ENCODE measurements around the gene COG5.
"Not testable (repeated sequence)": the region's sequence is repeated elsewhere in the genome, so short reads cannot be mapped to it uniquely, and the experiment has no call there.

COG5 gene

DNA sequence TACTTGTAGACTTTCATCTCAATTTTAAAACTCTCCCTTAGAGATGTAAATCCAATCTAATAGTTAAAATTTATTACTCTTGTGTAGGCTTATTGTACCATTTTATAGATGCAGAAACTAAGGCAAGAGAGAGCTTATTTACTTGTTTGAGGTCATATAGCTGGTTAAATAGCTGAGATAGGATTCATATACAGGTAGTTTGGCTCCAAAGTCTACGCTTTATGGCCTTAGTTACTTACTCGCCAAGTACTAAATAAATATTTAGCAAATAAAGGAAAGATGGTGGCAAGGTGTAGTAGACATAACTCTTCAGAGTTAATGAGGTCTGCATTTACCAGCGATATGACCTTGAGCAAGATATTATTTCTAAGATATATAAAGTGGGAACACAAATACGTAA is 308.1 kb downstream of the COG5 start:
- no peaks in the 10 kb centered on the region for H3K9me3 Mint-ChIP-seq

DNA sequence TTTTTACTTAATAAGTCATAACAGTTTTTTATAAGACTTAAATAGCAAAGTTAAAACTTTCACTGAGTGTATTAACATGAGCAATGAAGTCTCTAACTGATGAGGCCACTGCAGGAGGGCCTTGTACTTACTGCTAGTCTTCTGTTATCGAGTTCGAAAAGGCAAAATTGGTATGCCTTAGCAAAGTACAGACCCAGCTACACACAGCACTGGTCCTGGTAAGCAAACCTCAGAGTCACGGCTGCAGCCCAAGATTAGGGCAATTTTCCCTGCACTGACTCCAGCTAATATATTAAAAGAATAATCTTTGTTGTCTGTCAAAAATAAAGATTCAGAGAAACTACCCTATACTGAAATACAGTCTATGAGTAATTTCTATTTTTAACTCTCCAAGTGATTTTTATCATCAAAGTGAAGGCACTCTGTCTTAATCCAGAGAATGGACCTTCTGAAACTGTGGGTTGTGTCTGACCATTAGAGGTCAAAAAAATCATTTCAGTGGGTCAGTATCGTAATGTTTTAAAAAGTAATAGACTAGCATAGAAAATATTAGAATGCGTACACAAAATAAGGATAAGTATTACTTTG is 309.2 kb downstream of the COG5 start:
- no peaks in the 10 kb centered on the region for H3K27me3 Mint-ChIP-seq (ENCODE audit: low read depth, poor library complexity)
- H3K4me3 Mint-ChIP-seq = no peak overlapping the region
- no peak overlapping the region for H3K27ac Mint-ChIP-seq
- no peak for DNase-seq
- H3K4me1 Mint-ChIP-seq = no peaks in the 10 kb centered on the region
- peaks cover 5% of the 10 kb centered on the region for H3K36me3 Mint-ChIP-seq (ENCODE audit: low read depth)
- no peaks in the 10 kb centered on the region for H3K9me3 Mint-ChIP-seq
- TF ChIP-seq CTCF (IDR thresholded peaks at IDR 0.05) = no peak

More for the DNA sequence above, 308.1 kb downstream of the COG5 start:
- Mint-ChIP-seq H3K27ac (no peak overlapping the region), H3K4me1 (no peaks in the 10 kb centered on the region), H3K4me3 (no peak overlapping the region), H3K36me3 (ENCODE audit: low read depth) (no peaks in the 10 kb centered on the region), H3K27me3 (ENCODE audit: low read depth, poor library complexity) (peaks cover under 1% of the 10 kb centered on the region)
- no peak for DNase-seq
- TF ChIP-seq CTCF (IDR thresholded peaks at IDR 0.05) = no peak

GRCh38 chr7:107253599-107253998 is 310.1 kb downstream of the COG5 start:
- no peak for TF ChIP-seq CTCF (IDR thresholded peaks at IDR 0.05)
- Mint-ChIP-seq H3K4me1 (no peaks in the 10 kb centered on the region), H3K27me3 (ENCODE audit: low read depth, poor library complexity) (no peaks in the 10 kb centered on the region), H3K4me3 (no peak overlapping the region), H3K9me3 (no peaks in the 10 kb centered on the region), H3K27ac (peak overlapping the region; percentile 27), H3K36me3 (ENCODE audit: low read depth) (peaks cover 5% of the 10 kb centered on the region)
- no peak for DNase-seq

DNA sequence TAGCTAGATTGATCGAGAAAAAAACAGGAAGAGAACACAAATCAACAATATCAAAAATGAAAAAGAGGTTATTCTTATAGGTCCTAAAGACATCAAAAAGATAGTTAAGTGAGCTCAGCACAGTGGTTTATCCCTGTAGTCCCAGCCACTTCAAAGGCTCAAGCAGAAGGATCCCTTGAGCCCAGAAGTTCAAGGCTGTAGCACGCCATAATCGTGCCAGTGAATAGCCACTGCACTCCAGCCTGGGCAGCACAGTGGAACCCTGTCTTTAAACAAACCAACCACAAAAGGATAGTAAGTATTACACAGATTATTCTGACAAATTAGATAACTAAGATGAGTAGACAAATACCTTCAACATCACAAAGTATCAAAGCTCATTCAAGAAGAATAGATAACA is 311.8 kb downstream of the COG5 start:
- DNase-seq = no peak
- peaks cover 17% of the 10 kb centered on the region for H3K36me3 Mint-ChIP-seq (ENCODE audit: low read depth)
- H3K27me3 Mint-ChIP-seq (ENCODE audit: low read depth, poor library complexity) = no peaks in the 10 kb centered on the region
- H3K9me3 Mint-ChIP-seq = peaks cover 3% of the 10 kb centered on the region
- no peak overlapping the region for H3K4me3 Mint-ChIP-seq
- no peak overlapping the region for H3K27ac Mint-ChIP-seq
- TF ChIP-seq CTCF (IDR thresholded peaks at IDR 0.05) = no peak
- H3K4me1 Mint-ChIP-seq = peaks cover 10% of the 10 kb centered on the region

GRCh38 chr7:107248551-107249316 is 315.0 kb downstream of the COG5 start:
- TF ChIP-seq CTCF (IDR thresholded peaks at IDR 0.05) = no peak

DNA sequence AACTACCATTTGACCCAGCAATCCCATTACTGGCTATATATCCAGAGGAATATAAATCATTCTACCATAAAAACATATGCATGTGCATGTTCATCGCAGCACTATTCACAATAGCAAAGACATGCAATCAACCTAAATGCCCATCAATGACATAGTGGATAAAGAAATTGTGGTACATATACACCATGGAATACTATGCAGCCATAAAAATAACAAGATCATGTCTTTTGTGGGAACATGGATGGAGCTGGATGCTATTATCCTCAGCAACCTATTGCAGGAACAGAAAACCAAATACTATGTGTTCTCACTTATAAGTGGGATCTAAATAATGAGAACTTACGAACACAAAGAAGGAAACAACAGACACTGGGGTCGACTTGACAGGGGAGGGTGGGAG is 316.9 kb downstream of the COG5 start:
- DNase-seq; H3K4me1 Mint-ChIP-seq; H3K27me3 Mint-ChIP-seq (ENCODE audit: low read depth, poor library complexity); H3K4me3 Mint-ChIP-seq: not testable (repeated sequence)
- Mint-ChIP-seq H3K36me3 (ENCODE audit: low read depth) (peaks cover 67% of the 10 kb centered on the region), H3K27ac (peak overlapping the region; percentile 49), H3K9me3 (peaks cover 45% of the 10 kb centered on the region)

More at GRCh38 chr7:107248551-107249316, 315.0 kb downstream of the COG5 start:
- H3K27ac Mint-ChIP-seq = peak overlapping the region; percentile 84
- peaks cover 34% of the 10 kb centered on the region for H3K9me3 Mint-ChIP-seq
- H3K36me3 Mint-ChIP-seq (ENCODE audit: low read depth) = peaks cover 49% of the 10 kb centered on the region
- no peak for DNase-seq
- no peak overlapping the region for H3K4me3 Mint-ChIP-seq
- H3K4me1 Mint-ChIP-seq = peaks cover 10% of the 10 kb centered on the region
- no peaks in the 10 kb centered on the region for H3K27me3 Mint-ChIP-seq (ENCODE audit: low read depth, poor library complexity)
